HG02970 (cell line): ENCODE data around the gene SESN3.
A peak's percentile ranks its signal among the peaks of the same experiment; 100 is the strongest.
"Not testable (repeated sequence)": the region's sequence is repeated elsewhere in the genome, so short reads cannot be mapped to it uniquely, and the experiment has no call there.

Source experiments
- ATAC-seq: cut with Tn5 transposase; IDR thresholded peaks from one replicate; pipeline ENCODE4 v1.9.1; 2021; ENCODE audit warnings: mild to moderate bottlenecking, moderate library complexity, moderate number of reproducible peaks; ENCODE audit not compliant: unreplicated experiment, low FRiP score

The SESN3 gene

GRCh38 chr11:95156133-95156721, 74.8 kb downstream of the SESN3 start:
- no peak for ATAC-seq

GRCh38 chr11:95155385-95155784, 75.6 kb downstream of the SESN3 start:
- no peak for ATAC-seq

GRCh38 chr11:95154514-95154913, 76.5 kb downstream of the SESN3 start:
- no peak for ATAC-seq

- no peak for ATAC-seq
Measured at GRCh38 chr11:95153857-95154246, 77.2 kb downstream of the SESN3 start.

GRCh38 chr11:95152876-95153856, 77.8 kb downstream of the SESN3 start:
- ATAC-seq = no peak

- peak; percentile 85 for ATAC-seq
Measured at GRCh38 chr11:95150956-95151684, 79.9 kb downstream of the SESN3 start.

GRCh38 chr11:95149651-95150364, 81.2 kb downstream of the SESN3 start:
- ATAC-seq = no peak

GRCh38 chr11:95148938-95149337, 82.1 kb downstream of the SESN3 start:
- no peak for ATAC-seq

GRCh38 chr11:95148406-95148805, 82.6 kb downstream of the SESN3 start:
- no peak for ATAC-seq

- no peak for ATAC-seq
Measured at GRCh38 chr11:95147364-95147905, 83.6 kb downstream of the SESN3 start.

GRCh38 chr11:95145430-95146060, 85.5 kb downstream of the SESN3 start:
- no peak for ATAC-seq

GRCh38 chr11:95144313-95145235, 86.4 kb downstream of the SESN3 start:
- no peak for ATAC-seq

- ATAC-seq = no peak
Measured at GRCh38 chr11:95143106-95143681, 87.8 kb downstream of the SESN3 start.

- ATAC-seq = no peak
Measured at GRCh38 chr11:95142431-95142830, 88.6 kb downstream of the SESN3 start.

GRCh38 chr11:95140397-95141033, 90.5 kb downstream of the SESN3 start:
- ATAC-seq = no peak

GRCh38 chr11:95138448-95138847, 92.6 kb downstream of the SESN3 start:
- ATAC-seq = no peak

- ATAC-seq = no peak
Measured at GRCh38 chr11:95137299-95137698, 93.7 kb downstream of the SESN3 start.

- ATAC-seq = not testable (repeated sequence)
Measured at GRCh38 chr11:95136747-95137146, 94.3 kb downstream of the SESN3 start.
